Tibial nerve (tissue), 4 donors: ENCODE measurements around the gene OAS1.

Experiments
- EP300 ChIP-seq, 2 donors: sonication (generic); formaldehyde crosslinking; IDR thresholded peaks; one replicate each; pipeline ENCODE4 v1.6.1; 2017; ENCODE audit warnings: antibody characterized with exemption in 2 of 2, mild to moderate bottlenecking in 1 of 2
- POLR2A ChIP-seq, 2 donors: fragments of 450-650 bp; IDR thresholded peaks; one replicate each; pipeline ENCODE4 v1.6.1; 2017; ENCODE audit warnings: antibody characterized with exemption in 2 of 2, mild to moderate bottlenecking in 2 of 2, moderate library complexity in 2 of 2
- TF ChIP-seq, protein P1 (sequence below), 5 experiments: fragments of 200-600 bp in 3 of 5; fragments of 450-650 bp in 2 of 5; sonication (generic) in 3 of 5; IDR thresholded peaks; one replicate each; pipeline ENCODE4 v1.5.1; 2016 to 2019; ENCODE audit warnings: antibody characterized with exemption in 5 of 5, mild to moderate bottlenecking in 3 of 5, moderate library complexity in 2 of 5

DNA sequence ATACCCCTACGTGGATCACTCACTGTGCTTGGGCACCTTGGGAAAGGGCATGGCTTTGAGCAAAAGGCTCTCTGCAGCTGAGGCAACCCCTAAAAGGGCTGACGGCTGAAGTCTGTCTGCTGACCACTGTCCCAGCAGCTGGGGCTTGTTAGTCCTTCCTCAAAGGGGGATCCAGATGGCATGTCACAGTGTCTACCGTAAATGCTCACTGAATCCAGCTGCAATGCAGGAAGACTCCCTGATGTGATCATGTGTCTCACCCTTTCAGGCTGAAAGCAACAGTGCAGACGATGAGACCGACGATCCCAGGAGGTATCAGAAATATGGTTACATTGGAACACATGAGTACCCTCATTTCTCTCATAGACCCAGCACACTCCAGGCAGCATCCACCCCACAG is 12.4 kb downstream of the OAS1 start:
- TF ChIP-seq, protein P1, sequence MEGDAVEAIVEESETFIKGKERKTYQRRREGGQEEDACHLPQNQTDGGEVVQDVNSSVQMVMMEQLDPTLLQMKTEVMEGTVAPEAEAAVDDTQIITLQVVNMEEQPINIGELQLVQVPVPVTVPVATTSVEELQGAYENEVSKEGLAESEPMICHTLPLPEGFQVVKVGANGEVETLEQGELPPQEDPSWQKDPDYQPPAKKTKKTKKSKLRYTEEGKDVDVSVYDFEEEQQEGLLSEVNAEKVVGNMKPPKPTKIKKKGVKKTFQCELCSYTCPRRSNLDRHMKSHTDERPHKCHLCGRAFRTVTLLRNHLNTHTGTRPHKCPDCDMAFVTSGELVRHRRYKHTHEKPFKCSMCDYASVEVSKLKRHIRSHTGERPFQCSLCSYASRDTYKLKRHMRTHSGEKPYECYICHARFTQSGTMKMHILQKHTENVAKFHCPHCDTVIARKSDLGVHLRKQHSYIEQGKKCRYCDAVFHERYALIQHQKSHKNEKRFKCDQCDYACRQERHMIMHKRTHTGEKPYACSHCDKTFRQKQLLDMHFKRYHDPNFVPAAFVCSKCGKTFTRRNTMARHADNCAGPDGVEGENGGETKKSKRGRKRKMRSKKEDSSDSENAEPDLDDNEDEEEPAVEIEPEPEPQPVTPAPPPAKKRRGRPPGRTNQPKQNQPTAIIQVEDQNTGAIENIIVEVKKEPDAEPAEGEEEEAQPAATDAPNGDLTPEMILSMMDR (IDR thresholded peaks at IDR 0.05): no peak
- TF ChIP-seq EP300 (IDR thresholded peaks at IDR 0.05): no peak
- TF ChIP-seq POLR2A (IDR thresholded peaks at IDR 0.05): no peak
